K562 (cell line): ENCODE results near the gene CLEC2L.

Experiments
- ASH1L ChIP-seq: fragments of 450-650 bp; IDR thresholded peaks from 2 replicates; pipeline ENCODE4 v1.6.1; 2018; ENCODE audit warnings: borderline replicate concordance, mild to moderate bottlenecking, low read depth; ENCODE audit not compliant: partially characterized antibody
- CBFA2T2 ChIP-seq: fragments of 450-650 bp; conservative IDR thresholded peaks from 2 replicates; pipeline ENCODE4 v1.6.1; 2017; ENCODE audit warnings: mild to moderate bottlenecking
- CHCHD3 ChIP-seq: fragments of 250-450 bp; sonication (Bioruptor Pico); IDR thresholded peaks from 2 replicates; pipeline ENCODE4 v2.1.2; 2022; ENCODE audit warnings: mild to moderate bottlenecking
- E2F4 ChIP-seq: sonication (generic); formaldehyde crosslinking; IDR thresholded peaks from 2 replicates; pipeline ENCODE4 v1.8.0; 2022; ENCODE audit warnings: mild to moderate bottlenecking, low read depth, missing genetic modification reagents
- FOXA1 ChIP-seq: fragments of 450-650 bp; IDR thresholded peaks from 2 replicates; pipeline ENCODE4 v1.6.1; 2016; ENCODE audit warnings: mild to moderate bottlenecking, borderline replicate concordance
- HNRNPH1 ChIP-seq: fragments of 200-400 bp; formaldehyde crosslinking; optimal IDR thresholded peaks from 2 replicates; pipeline ENCODE3; 2017; ENCODE audit warnings: low read depth, mild to moderate bottlenecking, low read length, moderate library complexity
- HNRNPLL ChIP-seq: fragments of 200-400 bp; formaldehyde crosslinking; IDR thresholded peaks from 2 replicates; pipeline ENCODE4 v1.6.1; 2017; ENCODE audit warnings: low read length, low read depth, mild to moderate bottlenecking; ENCODE audit not compliant: poor library complexity, severe bottlenecking
- JUND ChIP-seq, 2 experiments: IDR thresholded peaks; 2 replicates in 1 of 2; 3 replicates in 1 of 2; pipeline ENCODE4 v1.6.1; 2011; ENCODE audit warnings: borderline replicate concordance in 2 of 2, low read depth in 2 of 2, low read length in 2 of 2, improper control_type of control experiment in 1 of 2, missing biosample characterization in 1 of 2, missing genetic modification characterization in 1 of 2, missing genetic modification reagents in 1 of 2
- KDM1A ChIP-seq, 2 experiments: fragments of 450-650 bp; IDR thresholded peaks; 2 replicates each; pipeline ENCODE4 v1.6.1; 2016; ENCODE audit warnings: mild to moderate bottlenecking in 2 of 2
- SPI1 ChIP-seq: IDR thresholded peaks from 2 replicates; pipeline ENCODE4 v1.6.1; 2011; ENCODE audit warnings: low read depth, low read length, control low read depth, borderline replicate concordance
- U2AF2 ChIP-seq: fragments of 200-400 bp; formaldehyde crosslinking; optimal IDR thresholded peaks from 2 replicates; pipeline ENCODE3; 2017; ENCODE audit warnings: low read depth, mild to moderate bottlenecking, low read length

GRCh38 chr7:139589474-139589873 lies 66.0 kb downstream of the CLEC2L start:
- no peak for TF ChIP-seq E2F4 (CRISPR knock-in tag)
- TF ChIP-seq SPI1 = no peak
- TF ChIP-seq KDM1A (IDR thresholded peaks at IDR 0.05) = no peak
- no peak for TF ChIP-seq ASH1L
- TF ChIP-seq CBFA2T2 = no peak
- TF ChIP-seq CHCHD3 = no peak
- no peak for TF ChIP-seq HNRNPLL
- no peak for TF ChIP-seq FOXA1
- no peak for TF ChIP-seq U2AF2
- no peak for TF ChIP-seq JUND (IDR thresholded peaks at IDR 0.05; ENCODE audit: borderline replicate concordance, low read depth, low read length)
- no peak for TF ChIP-seq JUND (tag; IDR thresholded peaks at IDR 0.05; ENCODE audit: borderline replicate concordance, low read depth, low read length)
- TF ChIP-seq HNRNPH1 = no peak
